ENCODE results near the gene CCRL2. TPM values are rescaled to one million over a fixed set of nuclear protein-coding genes. Genes with fewer than 3 reads are reported as not detected.

The CCRL2 gene
- total and polyA plus RNA-seq, 9 of the 15 experiments (the other 6 are each of a cell fraction or from before 2014, with no cell fraction given), result 3.4 to 5.7 (median 4.0) TPM

- TF ChIP-seq MEF2D (tag; conservative IDR thresholded peaks at IDR 0.05; ENCODE audit: low read depth) (no peak), ZC3H8 (IDR thresholded peaks at IDR 0.05) (no peak), AFF1 (IDR thresholded peaks at IDR 0.05; ENCODE audit: low read depth in 1 of 2, partially characterized antibody in 2 of 2) (no peak), BCL6 (CRISPR knock-in tag; IDR thresholded peaks at IDR 0.05) (no peak), ZNF232 (CRISPR knock-in tag; IDR thresholded peaks at IDR 0.05) (no peak)
- TF ChIP-seq, protein P1, sequence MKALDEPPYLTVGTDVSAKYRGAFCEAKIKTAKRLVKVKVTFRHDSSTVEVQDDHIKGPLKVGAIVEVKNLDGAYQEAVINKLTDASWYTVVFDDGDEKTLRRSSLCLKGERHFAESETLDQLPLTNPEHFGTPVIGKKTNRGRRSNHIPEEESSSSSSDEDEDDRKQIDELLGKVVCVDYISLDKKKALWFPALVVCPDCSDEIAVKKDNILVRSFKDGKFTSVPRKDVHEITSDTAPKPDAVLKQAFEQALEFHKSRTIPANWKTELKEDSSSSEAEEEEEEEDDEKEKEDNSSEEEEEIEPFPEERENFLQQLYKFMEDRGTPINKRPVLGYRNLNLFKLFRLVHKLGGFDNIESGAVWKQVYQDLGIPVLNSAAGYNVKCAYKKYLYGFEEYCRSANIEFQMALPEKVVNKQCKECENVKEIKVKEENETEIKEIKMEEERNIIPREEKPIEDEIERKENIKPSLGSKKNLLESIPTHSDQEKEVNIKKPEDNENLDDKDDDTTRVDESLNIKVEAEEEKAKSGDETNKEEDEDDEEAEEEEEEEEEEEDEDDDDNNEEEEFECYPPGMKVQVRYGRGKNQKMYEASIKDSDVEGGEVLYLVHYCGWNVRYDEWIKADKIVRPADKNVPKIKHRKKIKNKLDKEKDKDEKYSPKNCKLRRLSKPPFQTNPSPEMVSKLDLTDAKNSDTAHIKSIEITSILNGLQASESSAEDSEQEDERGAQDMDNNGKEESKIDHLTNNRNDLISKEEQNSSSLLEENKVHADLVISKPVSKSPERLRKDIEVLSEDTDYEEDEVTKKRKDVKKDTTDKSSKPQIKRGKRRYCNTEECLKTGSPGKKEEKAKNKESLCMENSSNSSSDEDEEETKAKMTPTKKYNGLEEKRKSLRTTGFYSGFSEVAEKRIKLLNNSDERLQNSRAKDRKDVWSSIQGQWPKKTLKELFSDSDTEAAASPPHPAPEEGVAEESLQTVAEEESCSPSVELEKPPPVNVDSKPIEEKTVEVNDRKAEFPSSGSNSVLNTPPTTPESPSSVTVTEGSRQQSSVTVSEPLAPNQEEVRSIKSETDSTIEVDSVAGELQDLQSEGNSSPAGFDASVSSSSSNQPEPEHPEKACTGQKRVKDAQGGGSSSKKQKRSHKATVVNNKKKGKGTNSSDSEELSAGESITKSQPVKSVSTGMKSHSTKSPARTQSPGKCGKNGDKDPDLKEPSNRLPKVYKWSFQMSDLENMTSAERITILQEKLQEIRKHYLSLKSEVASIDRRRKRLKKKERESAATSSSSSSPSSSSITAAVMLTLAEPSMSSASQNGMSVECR (CRISPR knock-in tag; IDR thresholded peaks at IDR 0.05), result no peak
Observed at GRCh38 chr3:46383211-46383950, 23.7 kb upstream of the CCRL2 start (continued).
